Measurements from ENCODE around the gene AK3. TPM values are rescaled to one million over a fixed set of nuclear protein-coding genes. Genes with fewer than 3 reads are reported as not detected.

AK3 gene
- total and polyA plus RNA-seq, 2 donors (not counting 1 experiment from before 2014, with no cell fraction given) = 66.3 to 90.3 TPM

Other genes starting within 250 kb of the AK3 start
- gene PLPP6, start 78.9 kb downstream of the AK3 start, total RNA-seq = 5.1 and 8.9 TPM in 2 replicates
- gene PLPP6, start 78.9 kb downstream of the AK3 start, polyA plus RNA-seq = 6.7 and 9.1 TPM in 2 replicates
- 0.77 and 1.2 TPM in 2 replicates for gene SPATA6L, start 74.7 kb downstream of the AK3 start, total RNA-seq
- 0.45 and 0.54 TPM in 2 replicates for gene SPATA6L, start 74.7 kb downstream of the AK3 start, polyA plus RNA-seq
- 15.4 and 16.7 TPM in 2 replicates for gene CDC37L1, start 61.6 kb downstream of the AK3 start, total RNA-seq
- 9.2 and 15.2 TPM in 2 replicates for gene CDC37L1, start 61.6 kb downstream of the AK3 start, polyA plus RNA-seq
- 13.6 and 14.5 TPM in 2 replicates for gene RCL1, start 51.7 kb upstream of the AK3 start, total RNA-seq
- 5.0 and 8.8 TPM in 2 replicates for gene RCL1, start 51.7 kb upstream of the AK3 start, polyA plus RNA-seq
- 13.4 TPM in 2 replicates for gene JAK2, start 244.1 kb upstream of the AK3 start, total RNA-seq
- 5.0 and 5.7 TPM in 2 replicates for gene JAK2, start 244.1 kb upstream of the AK3 start, polyA plus RNA-seq